CD4-positive, alpha-beta T cell (primary cell): ENCODE data around the gene FAM227A. TPM values are rescaled to one million over a fixed set of nuclear protein-coding genes. Genes with fewer than 3 reads are reported as not detected.
"Not testable (repeated sequence)": the region's sequence is repeated elsewhere in the genome, so short reads cannot be mapped to it uniquely, and the experiment has no call there.

ENCODE experiments used
- ATAC-seq: fragments of 200-7000 bp; cut with Tn5 transposase; one replicate; pipeline ENCODE4 v1.10.0; 2022; ENCODE audit warnings: mild to moderate bottlenecking; ENCODE audit not compliant: poor library complexity
- CTCF ChIA-PET: fragments of 350-600 bp; sonication (Branson Sonifier 250); formaldehyde crosslinking; loops from one replicate; lab custom pipeline; 2021; ENCODE audit warnings: antibody characterized with exemption, inconsistent platforms; lab: Charles Lee
- POLR2A ChIA-PET: fragments of 350-600 bp; sonication (Branson Sonifier 250); formaldehyde crosslinking; loops from one replicate; lab custom pipeline; 2021; ENCODE audit warnings: antibody characterized with exemption, inconsistent platforms; lab: Charles Lee
- DNase-seq, 14 experiments: peaks; one replicate each; pipeline ENCODE4 v3.0.0-alpha.2; 2013 to 2020; ENCODE audit warnings: mixed read lengths in 2 of 14
- H3K27ac ChIP-seq, 2 donors: one replicate each; pipeline versions ENCODE4 v1.5.1 to v1.7.0; 2013; ENCODE audit warnings: low read length in 2 of 2, low read depth in 1 of 2, mild to moderate bottlenecking in 1 of 2
- H3K27me3 ChIP-seq, 2 experiments: 1 replicate in 1 of 2; 2 replicates in 1 of 2; pipeline versions ENCODE4 v1.6.1 to v1.7.0; 2013; ENCODE audit warnings: low read length in 2 of 2, control low read depth in 1 of 2, mild to moderate bottlenecking in 1 of 2, moderate library complexity in 1 of 2; ENCODE audit not compliant: insufficient read depth in 2 of 2, control insufficient read depth in 1 of 2
- H3K36me3 ChIP-seq: one replicate; pipeline ENCODE4 v1.6.1; 2013; ENCODE audit warnings: low read length, control low read depth; ENCODE audit not compliant: insufficient read depth
- H3K4me1 ChIP-seq: one replicate; pipeline ENCODE4 v1.6.1; 2013; ENCODE audit warnings: low read length, control low read depth; ENCODE audit not compliant: insufficient read depth
- H3K4me3 ChIP-seq: one replicate; pipeline ENCODE4 v1.5.1; 2013; ENCODE audit warnings: mild to moderate bottlenecking, low read length, moderate library complexity
- H3K9me3 ChIP-seq, 2 experiments: 1 replicate in 1 of 2; 2 replicates in 1 of 2; pipeline versions ENCODE4 v1.6.1 to v1.7.0; 2013; ENCODE audit warnings: low read length in 2 of 2, mild to moderate bottlenecking in 2 of 2, control low read depth in 1 of 2, moderate library complexity in 1 of 2; ENCODE audit not compliant: control insufficient read depth in 1 of 2, insufficient read depth in 1 of 2
- H3K27ac Mint-ChIP-seq: one replicate; pipeline ENCODE4 v1.8.0; 2020; ENCODE audit warnings: mixed read lengths
- H3K27me3 Mint-ChIP-seq: one replicate; pipeline ENCODE4 v1.8.0; 2021; ENCODE audit warnings: mixed read lengths
- H3K36me3 Mint-ChIP-seq: one replicate; pipeline ENCODE4 v1.8.0; 2021; ENCODE audit warnings: low read depth, mixed read lengths
- H3K4me1 Mint-ChIP-seq: one replicate; pipeline ENCODE4 v1.8.0; 2021; ENCODE audit warnings: low read depth, mixed read lengths
- H3K4me3 Mint-ChIP-seq: one replicate; pipeline ENCODE4 v1.8.0; 2020; ENCODE audit warnings: mild to moderate bottlenecking, mixed read lengths
- H3K9me3 Mint-ChIP-seq: one replicate; pipeline ENCODE4 v1.8.0; 2020; ENCODE audit warnings: mixed read lengths
- intact Hi-C, 2 experiments: fragments of 100-400 bp; cut with DNase I in 1 of 2; cut with micrococcal nuclease in 1 of 2; formaldehyde crosslinking; loops; one replicate each; pipeline versions ENCODE4 v1.15.1 to v1.9.0; 2023 to 2025; cut with DNase I, micrococcal nuclease
- total RNA-seq, 174 experiments: library from RNA in 2 of 174; stranded (reverse) in 2 of 174; gene quantifications; one replicate each; pipeline ENCODE4 v1.2.3 and lab custom pipeline; 2021 to 2026
- TF ChIP-seq, protein P1 (sequence below): fragments of 200-600 bp; IDR thresholded peaks from one replicate; pipeline ENCODE4 v1.8.0; 2022; ENCODE audit warnings: antibody characterized with exemption, mild to moderate bottlenecking

Gene FAM227A
- total RNA-seq, 2 experiments from 2014 or later = 0.34 to 0.91 TPM

DNA sequence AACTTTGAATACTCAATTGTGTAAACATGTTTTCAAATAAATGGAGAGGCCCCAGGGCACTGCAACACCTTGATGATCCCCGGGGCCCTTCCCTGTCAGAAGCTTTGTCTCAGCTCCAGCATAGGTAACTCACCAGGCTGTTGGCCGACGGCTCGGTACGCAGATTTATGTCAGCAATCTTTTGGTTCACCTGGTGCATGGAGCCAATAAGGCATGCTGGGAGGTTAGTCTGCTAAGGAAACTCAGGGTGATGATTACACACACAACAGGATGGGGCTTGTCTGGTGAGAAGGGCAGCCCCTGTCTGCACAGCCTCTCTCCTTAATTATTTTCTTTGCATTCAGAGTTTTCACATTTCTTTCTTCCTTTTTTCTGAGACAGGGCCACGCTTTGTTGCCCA, 10.8 kb downstream of the FAM227A start:
- ChIA-PET CTCF (no interaction called here), POLR2A (no interaction called here)
- Mint-ChIP-seq H3K27me3 (peaks cover 12% of the 10 kb centered on the region), H3K36me3 (no peaks in the 10 kb centered on the region), H3K4me1 (no peaks in the 10 kb centered on the region), H3K9me3 (no peaks in the 10 kb centered on the region), H3K27ac (no peak overlapping the region), H3K4me3 (no peak overlapping the region)
- Histone ChIP-seq H3K36me3 (no peaks in the 10 kb centered on the region), H3K9me3 (no peaks in the 10 kb centered on the region), H3K4me3 (no peak overlapping the region), H3K4me1 (no peaks in the 10 kb centered on the region), H3K27me3 (peaks cover 0 to 3% of the 10 kb centered on the region in 2 experiments), H3K27ac (no peak overlapping the region)
- intact Hi-C loops = no loop called here
- DNase-seq (no peak), ATAC-seq (no peak)
- TF ChIP-seq, protein P1, sequence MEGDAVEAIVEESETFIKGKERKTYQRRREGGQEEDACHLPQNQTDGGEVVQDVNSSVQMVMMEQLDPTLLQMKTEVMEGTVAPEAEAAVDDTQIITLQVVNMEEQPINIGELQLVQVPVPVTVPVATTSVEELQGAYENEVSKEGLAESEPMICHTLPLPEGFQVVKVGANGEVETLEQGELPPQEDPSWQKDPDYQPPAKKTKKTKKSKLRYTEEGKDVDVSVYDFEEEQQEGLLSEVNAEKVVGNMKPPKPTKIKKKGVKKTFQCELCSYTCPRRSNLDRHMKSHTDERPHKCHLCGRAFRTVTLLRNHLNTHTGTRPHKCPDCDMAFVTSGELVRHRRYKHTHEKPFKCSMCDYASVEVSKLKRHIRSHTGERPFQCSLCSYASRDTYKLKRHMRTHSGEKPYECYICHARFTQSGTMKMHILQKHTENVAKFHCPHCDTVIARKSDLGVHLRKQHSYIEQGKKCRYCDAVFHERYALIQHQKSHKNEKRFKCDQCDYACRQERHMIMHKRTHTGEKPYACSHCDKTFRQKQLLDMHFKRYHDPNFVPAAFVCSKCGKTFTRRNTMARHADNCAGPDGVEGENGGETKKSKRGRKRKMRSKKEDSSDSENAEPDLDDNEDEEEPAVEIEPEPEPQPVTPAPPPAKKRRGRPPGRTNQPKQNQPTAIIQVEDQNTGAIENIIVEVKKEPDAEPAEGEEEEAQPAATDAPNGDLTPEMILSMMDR = no peak

DNA sequence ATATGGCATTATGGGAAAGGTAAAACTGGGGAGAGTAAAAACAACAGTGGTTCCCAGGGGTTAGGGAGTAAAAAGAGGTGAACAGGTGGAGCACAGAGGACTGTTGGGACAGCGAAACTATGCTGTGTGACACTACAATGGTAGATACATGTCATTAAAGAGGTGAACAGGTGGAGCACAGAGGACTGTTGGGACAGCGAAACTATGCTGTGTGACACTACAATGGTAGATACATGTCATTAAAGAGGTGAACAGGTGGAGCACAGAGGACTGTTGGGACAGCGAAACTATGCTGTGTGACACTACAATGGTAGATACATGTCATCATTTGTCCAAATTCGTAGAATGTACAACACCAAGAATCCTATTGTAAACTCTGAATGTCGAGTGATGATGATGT, 11.9 kb downstream of the FAM227A start:
- H3K27me3 ChIP-seq, H3K9me3 ChIP-seq, H3K36me3 ChIP-seq, H3K4me1 Mint-ChIP-seq, H3K27ac ChIP-seq, H3K27ac Mint-ChIP-seq, H3K4me3 Mint-ChIP-seq, H3K4me1 ChIP-seq, H3K4me3 ChIP-seq, H3K9me3 Mint-ChIP-seq, POLR2A ChIA-PET, ATAC-seq, intact Hi-C loops, H3K36me3 Mint-ChIP-seq, CTCF ChIA-PET, DNase-seq: not testable (repeated sequence)
- peaks cover 12% of the 10 kb centered on the region for H3K27me3 Mint-ChIP-seq

DNA sequence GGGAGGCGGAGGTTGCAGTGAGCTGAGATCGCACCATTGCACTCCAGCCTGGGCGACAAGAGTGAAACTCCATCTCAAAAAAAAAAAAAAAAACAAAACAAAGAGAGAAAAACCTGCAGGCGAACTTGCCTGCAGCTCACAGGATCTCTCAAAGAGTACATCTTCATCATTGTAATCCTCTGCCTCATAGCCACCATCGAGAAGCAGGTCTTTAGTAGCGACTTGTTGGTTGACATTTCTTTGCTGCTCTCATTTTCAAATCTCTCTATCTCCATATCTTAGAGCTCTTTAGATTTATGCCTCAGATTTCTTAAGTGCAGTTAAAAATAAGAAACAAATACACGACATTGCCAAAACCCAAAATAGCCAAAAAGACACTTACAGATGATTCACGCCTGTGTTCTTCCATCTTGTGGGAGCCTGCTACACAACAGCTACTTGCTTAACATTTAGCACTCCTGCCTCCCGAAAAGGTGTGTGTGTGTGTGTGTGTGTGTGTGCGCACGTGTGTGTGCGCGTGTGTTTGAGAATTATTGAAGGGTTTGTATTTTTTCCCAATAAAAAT, 14.6 kb downstream of the FAM227A start:
- Histone ChIP-seq H3K4me3 (no peak overlapping the region), H3K4me1 (no peaks in the 10 kb centered on the region), H3K36me3 (no peaks in the 10 kb centered on the region), H3K9me3 (no peaks in the 10 kb centered on the region), H3K27me3 (peaks cover 0 to 5% of the 10 kb centered on the region in 2 experiments), H3K27ac (no peak overlapping the region)
- no peak for ATAC-seq
- Mint-ChIP-seq H3K36me3 (no peaks in the 10 kb centered on the region), H3K4me1 (no peaks in the 10 kb centered on the region), H3K9me3 (no peaks in the 10 kb centered on the region), H3K27ac (no peak overlapping the region), H3K4me3 (no peak overlapping the region), H3K27me3 (peaks cover 12% of the 10 kb centered on the region)
- TF ChIP-seq, protein P1 = no peak
- intact Hi-C loops = no loop called here
- ChIA-PET POLR2A (no interaction called here), CTCF (interaction anchor here (0.7 kb wide), 1 partner anchor 48 kb away, joined by 3 read pairs; no protein-coding TSS in a partner anchor)
- no peak for DNase-seq

DNA sequence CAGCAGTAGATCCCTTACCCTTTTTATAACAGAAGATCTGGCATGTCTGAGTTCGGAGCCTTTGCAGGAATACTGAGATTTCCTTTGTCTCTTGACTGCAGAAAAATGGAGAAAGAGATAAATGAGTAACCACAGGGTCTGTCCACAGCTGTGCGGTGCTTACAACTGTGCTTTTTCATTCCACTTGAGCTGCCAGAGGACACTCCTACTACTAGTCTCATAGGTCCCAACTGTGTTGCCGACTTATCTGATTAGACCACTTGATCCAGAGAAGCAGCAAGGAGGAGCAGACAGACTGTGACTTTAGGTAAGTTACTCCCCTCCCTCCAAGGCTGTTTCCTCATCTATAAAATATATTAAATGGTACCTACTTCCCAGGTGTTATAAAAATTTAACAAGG, 17.5 kb downstream of the FAM227A start:
- H3K36me3 ChIP-seq = no peaks in the 10 kb centered on the region
- H3K27me3 ChIP-seq = peaks cover 0 to 5% of the 10 kb centered on the region in 2 experiments
- no peaks in the 10 kb centered on the region for H3K9me3 ChIP-seq
- H3K27ac ChIP-seq = no peak overlapping the region
- intact Hi-C loops = no loop called here
- Mint-ChIP-seq H3K27me3 (peaks cover 12% of the 10 kb centered on the region), H3K9me3 (no peaks in the 10 kb centered on the region), H3K36me3 (no peaks in the 10 kb centered on the region), H3K4me1 (no peaks in the 10 kb centered on the region), H3K27ac (no peak overlapping the region), H3K4me3 (no peak overlapping the region)
- TF ChIP-seq, protein P1 = no peak
- no peak overlapping the region for H3K4me3 ChIP-seq
- ATAC-seq (no peak), DNase-seq (no peak)
- H3K4me1 ChIP-seq = no peaks in the 10 kb centered on the region
- ChIA-PET POLR2A (no interaction called here), CTCF (interaction anchor here (1.2 kb wide), 1 partner anchor 39 kb away, joined by 3 read pairs; no protein-coding TSS in a partner anchor)
